Tibial artery (tissue), 4 donors: ENCODE results near the gene RIN1.

Experiments used
- DNase-seq, 2 donors: peaks; one replicate each; pipeline ENCODE4 v3.0.0-alpha.2; 2019
- H3K27ac ChIP-seq, 2 donors: fragments of 200-600 bp; sonication (generic) in 1 of 2; 1 replicate in 1 of 2; 2 replicates in 1 of 2; pipeline ENCODE4 v1.5.1; 2018 to 2019; ENCODE audit warnings: mild to moderate bottlenecking in 1 of 2
- H3K27me3 ChIP-seq, 2 donors: fragments of 200-600 bp; sonication (generic) in 1 of 2; one replicate each; pipeline versions ENCODE4 v1.5.1 to v1.6.0; 2016 to 2019
- H3K36me3 ChIP-seq, 3 donors: fragments of 200-600 bp; sonication (generic) in 2 of 3; one replicate each; pipeline ENCODE4 v1.5.1; 2016 to 2019; ENCODE audit warnings: mild to moderate bottlenecking in 2 of 3
- H3K4me1 ChIP-seq, 4 donors: fragments of 200-600 bp; sonication (generic) in 2 of 4; 1 replicate in 3 of 4; 2 replicates in 1 of 4; pipeline ENCODE4 v1.5.1; 2016 to 2019
- H3K4me3 ChIP-seq, 2 donors: fragments of 200-600 bp; sonication (generic) in 1 of 2; 1 replicate in 1 of 2; 2 replicates in 1 of 2; pipeline ENCODE4 v1.5.1; 2018 to 2019; ENCODE audit warnings: mild to moderate bottlenecking in 2 of 2
- H3K9me3 ChIP-seq, 3 donors: fragments of 200-600 bp; sonication (generic) in 1 of 3; one replicate each; pipeline ENCODE4 v1.5.1; 2016 to 2019
- CTCF ChIP-seq, 2 experiments: fragments of 200-600 bp in 1 of 2; fragments of 450-650 bp in 1 of 2; IDR thresholded peaks; one replicate each; pipeline ENCODE4 v1.5.1; 2017 to 2019; ENCODE audit warnings: antibody characterized with exemption in 2 of 2, mild to moderate bottlenecking in 1 of 2, moderate library complexity in 1 of 2
- intact Hi-C: fragments of 100-400 bp; cut with DNase I; formaldehyde crosslinking; loops from one replicate; pipeline ENCODE4 v1.15.0; 2023; ENCODE audit warnings: low total_unique reads

Gene RIN1

DNA sequence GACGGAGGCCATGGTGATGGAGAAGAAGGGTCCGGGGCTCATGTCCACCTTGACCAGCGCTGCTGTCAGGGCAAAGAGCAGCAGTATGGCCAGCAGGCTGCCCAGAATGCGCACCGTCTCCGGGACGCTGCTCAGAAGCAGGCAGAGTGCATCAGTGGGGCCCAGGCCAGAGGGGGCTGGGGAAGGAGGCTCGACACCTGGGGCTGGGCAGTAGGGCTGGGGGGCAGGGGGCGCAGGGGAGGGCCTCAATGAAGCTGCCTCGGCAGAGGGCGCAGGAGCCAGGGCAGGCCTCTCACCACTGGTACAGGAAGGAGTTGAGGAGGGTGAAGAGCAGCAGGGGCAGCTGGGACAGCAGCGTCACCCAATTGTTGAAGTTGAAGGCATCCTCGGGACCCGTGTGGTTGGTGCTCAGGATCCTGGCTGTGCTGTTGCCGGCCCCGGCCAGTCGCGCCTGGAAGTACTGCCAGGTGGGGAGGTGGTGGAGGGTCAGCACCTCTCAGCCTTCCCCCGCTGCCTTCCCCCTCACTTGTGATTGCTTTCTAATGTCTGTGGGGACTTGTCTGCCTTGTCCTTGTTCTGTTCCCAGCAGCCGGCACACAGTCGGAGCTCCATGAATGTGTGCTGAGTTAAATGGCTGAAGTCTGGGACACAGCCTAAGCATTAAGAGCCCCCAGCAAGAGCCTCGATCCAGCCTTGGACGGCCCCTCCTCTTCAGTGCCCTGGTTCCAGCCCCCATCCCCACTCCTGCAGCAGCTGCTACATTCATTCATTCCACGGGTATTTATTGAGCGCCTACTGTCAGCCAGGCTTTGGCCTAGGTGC, 33.0 kb upstream of the RIN1 start:
- no peak overlapping the region for H3K4me3 ChIP-seq
- peaks cover 2 to 7% of the 10 kb centered on the region in 2 donors for H3K27me3 ChIP-seq
- no peaks in the 10 kb centered on the region for H3K9me3 ChIP-seq
- DNase-seq: no peak
- intact Hi-C loops: no loop called here
- no peak for TF ChIP-seq CTCF (IDR thresholded peaks at IDR 0.05)
- no peaks in the 10 kb centered on the region for H3K36me3 ChIP-seq
- peaks cover 3 to 32% (median 20%) of the 10 kb centered on the region in 4 donors for H3K4me1 ChIP-seq
- no peak overlapping the region for H3K27ac ChIP-seq

GRCh38 chr11:66368484-66368883, 32.2 kb upstream of the RIN1 start:
- Histone ChIP-seq H3K4me3 (no peak overlapping the region), H3K36me3 (no peaks in the 10 kb centered on the region), H3K4me1 (peaks cover 3 to 32% (median 20%) of the 10 kb centered on the region in 4 donors), H3K27me3 (peaks cover 2 to 4% of the 10 kb centered on the region in 2 donors), H3K9me3 (no peaks in the 10 kb centered on the region), H3K27ac (no peak overlapping the region)
- intact Hi-C loops: no loop called here
- no peak for TF ChIP-seq CTCF (IDR thresholded peaks at IDR 0.05)
- DNase-seq: no peak

GRCh38 chr11:66367561-66368312, 31.5 kb upstream of the RIN1 start:
- Histone ChIP-seq H3K9me3 (no peaks in the 10 kb centered on the region), H3K27me3 (peaks cover 2 to 4% of the 10 kb centered on the region in 2 donors), H3K4me1 (peaks cover 3 to 29% (median 19%) of the 10 kb centered on the region in 4 donors), H3K36me3 (no peaks in the 10 kb centered on the region), H3K27ac (no peak overlapping the region), H3K4me3 (no peak overlapping the region)
- TF ChIP-seq CTCF (IDR thresholded peaks at IDR 0.05): no peak
- DNase-seq: no peak
- intact Hi-C loops: no loop called here

DNA sequence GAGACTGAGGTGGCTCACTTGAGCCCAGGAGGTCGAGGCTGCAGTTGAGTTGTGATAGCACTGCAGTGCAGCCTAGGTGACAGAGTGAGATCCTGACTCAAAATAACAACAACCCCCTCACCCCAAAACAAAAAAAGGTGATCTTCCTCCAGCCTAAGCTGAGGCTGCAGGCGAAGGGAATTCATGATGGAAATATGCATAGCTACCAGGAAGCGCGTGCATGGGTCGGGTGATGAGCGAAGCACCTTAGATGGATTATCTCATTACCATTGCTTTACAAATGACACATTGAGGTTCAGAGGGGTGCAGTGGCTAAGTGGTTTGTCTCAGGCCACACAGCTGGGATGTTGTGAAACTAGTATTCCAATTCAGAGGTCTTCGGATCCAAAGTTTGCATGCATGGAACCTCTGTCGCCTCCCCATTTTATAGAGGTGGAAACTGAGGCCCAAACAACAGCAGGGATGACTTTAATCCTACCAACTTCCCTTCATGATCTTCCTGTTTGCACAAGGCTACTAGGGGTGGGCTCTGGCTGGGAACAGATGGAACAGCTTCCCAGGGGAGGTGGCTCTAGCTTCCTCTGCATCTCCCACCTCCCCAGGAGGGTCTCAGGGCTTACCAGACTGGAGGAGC, 30.7 kb upstream of the RIN1 start:
- Histone ChIP-seq H3K9me3 (no peaks in the 10 kb centered on the region), H3K36me3 (no peaks in the 10 kb centered on the region), H3K27me3 (peaks cover 0 to 4% of the 10 kb centered on the region in 2 donors), H3K4me3 (no peak overlapping the region), H3K4me1 (peaks cover 0 to 21% (median 15%) of the 10 kb centered on the region in 4 donors), H3K27ac (no peak overlapping the region)
- intact Hi-C loops: no loop called here
- no peak for DNase-seq
- TF ChIP-seq CTCF (IDR thresholded peaks at IDR 0.05): no peak

GRCh38 chr11:66365711-66366619, 29.7 kb upstream of the RIN1 start:
- no peaks in the 10 kb centered on the region for H3K36me3 ChIP-seq
- no peak overlapping the region for H3K27ac ChIP-seq
- intact Hi-C loops: no loop called here
- H3K9me3 ChIP-seq: no peaks in the 10 kb centered on the region
- no peaks in the 10 kb centered on the region for H3K27me3 ChIP-seq
- no peak for TF ChIP-seq CTCF (IDR thresholded peaks at IDR 0.05)
- H3K4me1 ChIP-seq: peaks cover 0 to 12% (median 6%) of the 10 kb centered on the region in 4 donors
- no peak for DNase-seq
- H3K4me3 ChIP-seq: no peak overlapping the region
